IPS-NIHi7 (cell line): ENCODE measurements around the gene HPX.

Experiments
- DNase-seq: peaks from one replicate; pipeline ENCODE4 v3.0.0; 2012; ENCODE audit warnings: mixed read lengths; ENCODE audit errors: extremely low spot score

Gene HPX

GRCh38 chr11:6459099-6459450, 18.3 kb upstream of the HPX start:
- no peak for DNase-seq

GRCh38 chr11:6458352-6459098, 17.7 kb upstream of the HPX start:
- no peak for DNase-seq

DNA sequence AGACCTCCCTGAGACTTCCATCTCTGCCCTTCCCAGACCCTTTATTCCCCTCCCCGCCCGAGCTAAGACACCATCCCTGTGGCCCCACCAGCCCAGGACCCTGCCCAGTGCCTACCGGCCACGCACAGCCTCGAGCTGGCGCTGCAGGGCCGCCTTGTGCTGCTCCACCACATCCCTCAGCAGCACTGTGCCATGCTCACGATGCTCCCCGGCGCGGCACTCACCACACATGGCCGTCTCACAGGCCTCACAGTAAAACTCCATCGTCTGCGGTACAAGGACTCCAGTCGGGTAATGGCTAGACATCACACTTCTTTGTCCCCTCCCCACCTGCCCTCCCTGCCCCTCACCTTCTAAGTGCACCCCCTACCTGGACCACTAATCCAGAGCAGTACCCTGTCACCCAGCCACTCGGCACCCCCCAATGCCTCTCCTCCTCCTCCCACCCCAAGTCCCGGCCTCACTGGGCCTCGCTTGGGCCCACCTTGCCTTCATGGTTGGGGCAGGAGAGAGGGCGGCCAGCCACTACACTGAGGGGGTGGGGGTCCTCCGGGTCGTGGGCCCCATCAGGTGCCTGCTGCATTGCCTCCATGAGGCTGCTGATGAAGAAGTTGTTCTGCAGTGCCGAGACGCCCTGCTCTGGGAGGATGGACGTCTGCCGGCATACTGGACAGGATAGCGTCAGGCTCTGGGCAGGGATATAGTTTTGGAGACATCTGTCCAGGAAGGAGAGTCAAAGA, 17.0 kb upstream of the HPX start:
- DNase-seq = no peak

DNA sequence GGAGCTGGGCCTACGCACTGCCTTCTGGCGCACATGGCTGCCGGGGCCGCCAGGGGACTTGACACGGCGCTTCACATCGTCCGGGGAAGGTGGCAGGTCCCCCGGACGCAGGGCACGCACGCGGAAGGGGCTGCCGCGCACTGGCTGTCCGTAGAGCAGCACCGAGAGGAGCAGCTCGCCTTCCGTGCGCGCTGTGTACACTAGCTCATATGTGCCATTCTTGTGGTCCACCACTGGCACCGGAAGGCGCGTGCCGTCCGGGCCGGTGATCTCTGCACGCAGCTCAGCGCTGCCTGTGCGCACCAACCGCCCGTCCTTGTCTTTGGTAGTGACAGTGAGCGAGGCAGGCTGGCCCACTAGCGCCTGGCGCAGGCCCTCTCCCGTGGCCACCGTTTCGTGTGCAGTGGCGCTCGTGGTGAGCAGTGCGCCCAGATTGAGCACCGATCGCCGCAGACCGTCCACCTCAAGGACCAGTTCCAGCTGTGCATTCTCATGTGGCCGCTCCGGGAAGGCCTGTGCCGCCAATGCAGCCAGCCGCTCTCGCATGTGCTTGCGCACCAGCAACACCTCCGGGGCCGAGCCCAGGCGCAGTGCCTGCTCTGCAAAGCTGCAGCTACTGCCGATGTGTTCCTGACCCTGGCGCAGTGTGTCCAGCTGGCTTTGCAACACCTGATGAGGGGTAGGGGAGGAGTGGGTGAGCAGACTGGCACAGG, 15.7 kb upstream of the HPX start:
- no peak for DNase-seq

DNA sequence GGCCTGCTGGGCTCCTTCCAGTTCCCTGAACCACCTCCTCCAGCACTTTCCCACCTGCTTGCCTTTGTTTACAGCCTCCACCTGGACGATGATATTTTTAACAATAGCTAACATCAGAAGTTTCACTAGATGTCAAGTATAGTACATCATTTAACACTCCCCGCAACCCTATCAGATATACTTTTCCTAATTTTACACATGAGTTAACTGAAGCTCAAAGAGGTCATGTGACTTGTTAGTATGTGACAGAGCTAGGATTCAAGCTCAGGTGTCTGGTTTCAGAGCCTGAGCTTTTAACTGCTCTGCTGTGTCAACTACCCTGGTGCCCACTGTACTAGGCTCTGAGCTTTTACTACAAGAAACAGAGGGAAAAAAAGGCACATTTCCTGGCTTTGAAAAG, 14.3 kb upstream of the HPX start:
- no peak for DNase-seq

GRCh38 chr11:6453152-6453551, 12.4 kb upstream of the HPX start:
- DNase-seq = no peak

DNA sequence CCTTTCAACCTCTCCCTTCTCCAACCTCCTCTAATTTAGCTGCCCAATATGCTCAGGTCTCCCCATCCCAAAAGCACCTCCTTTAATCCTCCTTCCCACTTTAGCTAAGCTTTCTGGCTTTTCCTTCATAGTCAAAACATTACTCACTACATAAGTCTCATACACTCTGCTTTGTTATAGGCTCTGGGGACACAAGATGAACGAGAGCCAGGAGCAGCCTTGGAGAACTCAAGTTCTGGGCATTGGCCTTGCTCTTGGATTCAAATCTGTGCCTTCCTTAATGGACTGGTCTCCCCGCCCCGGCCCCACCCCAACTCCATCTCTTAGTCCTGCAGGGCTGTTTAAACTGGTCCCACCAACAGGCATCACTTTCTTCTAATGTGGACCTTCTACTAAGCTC, 11.4 kb upstream of the HPX start:
- DNase-seq = no peak

- DNase-seq = no peak
Measured at GRCh38 chr11:6448574-6448973, 7.8 kb upstream of the HPX start.

DNA sequence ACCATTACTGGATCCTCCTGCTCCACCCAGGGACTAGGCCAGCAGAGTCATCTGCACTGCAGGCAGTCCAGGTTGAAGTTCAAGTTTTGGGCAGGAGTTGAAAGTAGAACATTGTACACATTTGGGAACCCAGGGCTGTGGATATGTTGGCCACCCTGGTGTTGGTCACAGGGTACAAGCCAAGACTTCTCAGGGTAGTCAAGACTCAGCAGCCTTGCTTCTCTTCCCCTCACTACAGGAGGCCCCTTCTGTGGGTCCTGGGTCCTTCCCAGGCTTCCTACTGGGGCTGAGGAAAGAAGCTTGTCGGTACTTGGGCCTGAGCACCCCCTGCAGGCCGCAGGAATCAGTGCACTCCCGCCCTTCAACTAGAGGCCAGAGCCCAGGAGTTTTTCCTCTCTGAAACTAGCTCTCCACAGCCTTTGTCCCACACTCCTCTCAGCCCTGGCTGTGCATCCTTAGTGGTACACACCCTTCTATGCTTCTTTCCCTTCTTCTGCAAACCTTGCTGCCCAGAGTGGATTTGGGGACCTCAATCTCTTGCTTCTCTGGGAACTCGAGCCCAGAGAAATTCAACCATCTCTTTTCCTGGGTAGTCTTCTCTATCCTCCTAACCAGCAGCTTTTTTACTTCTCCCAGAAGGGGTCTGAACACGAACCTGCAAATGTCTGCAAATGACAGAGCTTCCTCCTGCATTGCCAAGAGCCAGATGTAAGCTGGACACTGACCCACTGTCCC, 2.6 kb upstream of the HPX start:
- DNase-seq = peak; percentile 90

GRCh38 chr11:6442441-6442840, 1.7 kb upstream of the HPX start:
- no peak for DNase-seq

GRCh38 chr11:6438979-6439571, 1.7 kb downstream of the HPX start:
- peak; percentile 84 for DNase-seq

GRCh38 chr11:6437993-6438392, 2.8 kb downstream of the HPX start:
- DNase-seq = no peak

DNA sequence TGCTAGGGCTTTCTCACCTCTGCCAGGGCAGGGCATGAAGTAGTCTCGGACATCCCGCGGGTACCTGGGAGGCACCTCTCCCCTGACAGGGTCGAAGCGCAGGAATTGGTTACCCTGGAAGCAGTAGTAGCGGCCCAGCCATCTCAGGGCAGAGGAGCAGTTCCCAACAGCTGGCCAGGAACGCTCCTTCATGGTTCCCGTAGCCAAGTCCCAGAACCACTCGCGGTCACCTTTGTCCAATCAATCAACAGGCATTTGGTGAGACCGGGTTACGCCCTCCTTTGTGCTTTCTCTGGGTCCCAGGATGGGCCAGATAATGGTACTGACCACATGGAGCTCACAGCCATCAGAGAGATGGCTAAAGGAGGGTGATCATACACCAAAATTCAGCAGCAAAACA, 3.4 kb downstream of the HPX start:
- DNase-seq = no peak

DNA sequence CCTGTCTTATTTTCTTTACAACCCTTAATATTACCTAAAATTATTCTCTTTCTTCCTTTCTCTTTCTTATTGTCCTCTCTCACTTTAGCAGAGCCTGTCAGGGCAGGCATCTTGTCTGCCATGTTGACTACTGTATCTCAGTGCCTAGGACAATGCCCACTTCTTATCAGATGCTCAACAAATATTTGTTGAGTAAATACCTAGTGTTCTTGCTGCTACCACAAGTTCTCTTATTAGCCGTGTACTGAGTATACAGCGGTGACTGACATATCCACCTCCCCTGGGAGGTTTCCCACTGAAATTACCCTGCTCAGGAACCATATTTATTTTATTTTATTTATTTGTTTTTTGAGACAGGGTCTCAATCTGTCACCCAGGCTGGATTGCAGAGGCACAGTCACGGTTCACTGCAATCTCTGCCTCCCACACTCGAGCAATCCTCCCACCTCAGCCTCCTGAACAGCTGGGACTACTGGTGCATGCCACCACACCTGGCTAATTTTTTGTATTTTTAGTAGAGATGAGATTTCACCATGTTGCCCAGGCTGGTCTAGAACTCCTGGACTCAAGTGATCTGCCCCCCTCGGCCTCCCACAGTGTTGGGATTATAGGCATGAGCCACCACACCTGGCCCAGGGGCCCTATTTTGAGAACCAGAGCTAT, 6.7 kb downstream of the HPX start:
- no peak for DNase-seq

DNA sequence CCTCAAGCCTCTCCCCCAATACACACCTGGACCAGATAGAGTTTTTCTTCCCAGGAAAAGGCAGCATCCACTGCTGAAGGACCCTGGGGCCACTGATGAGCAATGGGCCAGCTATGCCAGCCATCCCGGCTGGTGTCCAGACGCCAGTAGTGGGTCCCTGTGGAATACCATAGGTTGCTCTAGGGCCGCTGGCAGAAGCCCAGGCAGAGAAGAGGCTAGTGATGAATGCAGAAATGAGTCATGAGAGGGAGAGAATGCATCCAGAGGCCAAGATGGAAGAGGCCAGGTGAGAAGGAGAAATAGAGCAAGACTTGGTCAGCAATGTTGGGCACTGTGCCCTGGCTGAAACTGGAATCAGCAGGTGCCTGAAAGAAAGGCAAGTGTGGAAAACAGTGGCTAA, 8.9 kb downstream of the HPX start:
- no peak for DNase-seq

GRCh38 chr11:6427516-6427915, 13.3 kb downstream of the HPX start:
- peak; percentile 57 for DNase-seq

GRCh38 chr11:6420677-6421076, 20.1 kb downstream of the HPX start:
- no peak for DNase-seq

DNA sequence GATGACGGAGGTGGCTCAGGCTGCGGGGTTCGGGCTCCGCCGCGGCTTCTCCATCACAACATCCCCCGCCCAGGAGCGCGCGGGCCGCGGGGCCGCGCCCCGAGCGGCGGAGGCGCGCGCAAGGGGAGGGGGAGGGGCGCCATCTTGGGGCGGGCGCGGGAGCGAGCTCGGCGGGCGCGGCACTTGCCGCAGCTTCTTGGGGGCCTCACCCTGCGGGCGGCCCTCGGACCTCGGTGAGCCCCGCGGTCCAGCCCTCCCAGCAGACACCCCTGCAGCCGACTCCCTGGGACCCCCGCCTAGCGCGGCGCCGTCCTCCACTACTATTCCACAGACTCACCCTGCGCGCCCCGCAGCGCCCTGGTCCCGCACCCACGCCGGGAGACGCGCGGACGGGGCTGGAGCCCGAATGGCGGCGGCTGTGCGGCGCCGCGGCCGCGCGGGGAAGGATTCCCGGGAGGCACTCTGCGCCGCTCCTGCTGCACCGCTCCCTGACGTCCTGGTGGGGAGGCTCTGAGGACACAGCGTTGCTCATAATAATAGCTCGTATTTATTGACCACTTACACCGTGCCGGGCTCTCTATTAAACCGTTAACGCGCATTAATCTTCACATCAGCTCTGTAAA, 21.7 kb downstream of the HPX start, which contains the start of gene APBB1:
Gene APBB1, minus strand, starts transcription at position 86 of the 623 bp plus-strand sequence. CDS start 7,747 bp downstream, outside the sequence.
- peak; percentile 91 for DNase-seq

DNA sequence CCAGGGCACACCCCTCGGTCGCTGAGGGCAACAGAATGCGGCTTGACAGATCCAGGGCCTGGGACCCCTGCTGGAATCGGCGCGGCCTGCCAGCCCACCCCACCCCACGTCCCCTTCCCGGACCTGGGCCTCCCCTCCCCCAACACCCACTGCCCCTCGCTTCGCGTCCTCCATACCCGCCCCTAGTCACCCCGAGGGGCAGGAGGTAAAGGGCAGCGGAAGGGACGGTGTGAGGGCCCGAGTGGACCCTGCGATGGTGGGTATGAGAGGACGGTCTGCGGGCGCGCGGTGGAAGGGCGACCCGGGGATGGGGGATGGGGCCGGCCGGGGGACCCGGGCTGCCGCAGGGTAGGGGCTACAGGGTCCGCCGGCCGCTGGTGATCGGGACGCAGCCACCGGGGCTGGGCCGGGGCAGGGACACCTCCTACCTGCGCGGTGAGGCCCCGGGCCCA, 22.2 kb downstream of the HPX start:
- peak; percentile 60 for DNase-seq

GRCh38 chr11:6417907-6418556, 22.8 kb downstream of the HPX start:
- DNase-seq = no peak
